K562 (cell line): ENCODE data around the gene NUP62. TPM values are rescaled to one million over a fixed set of nuclear protein-coding genes. Genes with fewer than 3 reads are reported as not detected.
A peak's percentile ranks its signal among the peaks of the same experiment; 100 is the strongest.

Source experiments
- AFF1 ChIP-seq, 2 experiments: fragments of 450-650 bp; IDR thresholded peaks; 2 replicates each; pipeline ENCODE4 v1.6.1; 2018; ENCODE audit warnings: mild to moderate bottlenecking in 2 of 2, low read depth in 1 of 2; ENCODE audit not compliant: partially characterized antibody in 2 of 2
- BRD9 ChIP-seq: fragments of 450-650 bp; IDR thresholded peaks from 2 replicates; pipeline ENCODE4 v1.6.1; 2018; ENCODE audit warnings: low read depth; ENCODE audit not compliant: partially characterized antibody
- ELK1 ChIP-seq: sonication (generic); formaldehyde crosslinking; IDR thresholded peaks from 2 replicates; pipeline ENCODE4 v1.8.1; 2022; ENCODE audit warnings: missing genetic modification reagents
- POLR2AphosphoS2 ChIP-seq: IDR thresholded peaks from 2 replicates; pipeline ENCODE4 v1.6.1; 2012; ENCODE audit warnings: low read length, improper control_type of control experiment
- PTBP1 ChIP-seq: fragments of 200-400 bp; formaldehyde crosslinking; IDR thresholded peaks from 2 replicates; pipeline ENCODE4 v1.6.1; 2017; ENCODE audit warnings: low read depth, low read length
- RAD51 ChIP-seq: fragments of 450-650 bp; IDR thresholded peaks from 2 replicates; pipeline ENCODE4 v1.7.1; 2016; ENCODE audit warnings: low read depth, mild to moderate bottlenecking, borderline replicate concordance
- SIX5 ChIP-seq, 2 experiments: IDR thresholded peaks; 2 replicates each; pipeline ENCODE4 v1.6.1; 2011; ENCODE audit warnings: low read length in 2 of 2, borderline replicate concordance in 1 of 2, low read depth in 1 of 2, mild to moderate bottlenecking in 1 of 2, moderate library complexity in 1 of 2; ENCODE audit not compliant: insufficient read depth in 1 of 2
- SMAD3 ChIP-seq: fragments of 450-650 bp; formaldehyde crosslinking; conservative IDR thresholded peaks from 2 replicates; pipeline ENCODE4 v1.4.0; 2020; ENCODE audit warnings: mild to moderate bottlenecking
- SMARCA4 ChIP-seq: fragments of 450-650 bp; IDR thresholded peaks from 2 replicates; pipeline ENCODE4 v1.6.1; 2016
- SOX6 ChIP-seq: fragments of 450-650 bp; IDR thresholded peaks from 2 replicates; pipeline ENCODE4 v1.6.1; 2014; ENCODE audit warnings: mild to moderate bottlenecking
- STAG1 ChIP-seq: sonication (generic); formaldehyde crosslinking; IDR thresholded peaks from 2 replicates; pipeline ENCODE4 v1.5.0; 2020; ENCODE audit warnings: missing genetic modification reagents, borderline replicate concordance
- ZBTB33 ChIP-seq: sonication (generic); formaldehyde crosslinking; IDR thresholded peaks from 2 replicates; pipeline ENCODE4 v1.8.1; 2023; ENCODE audit warnings: mild to moderate bottlenecking, missing genetic modification reagents
- ZBTB7A ChIP-seq: IDR thresholded peaks from 2 replicates; pipeline ENCODE4 v1.6.1; 2011; ENCODE audit warnings: low read depth, mild to moderate bottlenecking, low read length, moderate library complexity, borderline replicate concordance; ENCODE audit not compliant: control insufficient read depth
- ZNF212 ChIP-seq: fragments of 450-650 bp; formaldehyde crosslinking; IDR thresholded peaks from 2 replicates; pipeline ENCODE4 v1.4.0; 2020; ENCODE audit warnings: mild to moderate bottlenecking
- ZNF239 ChIP-seq: fragments of 250-450 bp; sonication (Bioruptor Pico); IDR thresholded peaks from 2 replicates; pipeline ENCODE4 v1.4.0; 2020; ENCODE audit warnings: mild to moderate bottlenecking
- ZNF253 ChIP-seq: fragments of 250-450 bp; sonication (Bioruptor Pico); conservative IDR thresholded peaks from 2 replicates; pipeline ENCODE4 v1.6.1; 2021; ENCODE audit warnings: mild to moderate bottlenecking
- ZNF408 ChIP-seq: fragments of 250-450 bp; sonication (Bioruptor Pico); IDR thresholded peaks from 2 replicates; pipeline ENCODE4 v1.4.0; 2020; ENCODE audit warnings: low read depth, mild to moderate bottlenecking, moderate library complexity
- ZNF551 ChIP-seq: fragments of 250-450 bp; sonication (Bioruptor Pico); IDR thresholded peaks from 2 replicates; pipeline ENCODE4 v1.5.0; 2021; ENCODE audit warnings: mild to moderate bottlenecking, moderate library complexity
- ZNF57 ChIP-seq: fragments of 450-650 bp; formaldehyde crosslinking; IDR thresholded peaks from 2 replicates; pipeline ENCODE4 v1.4.0; 2020; ENCODE audit warnings: mild to moderate bottlenecking, moderate library complexity
- ZNF584 ChIP-seq: fragments of 200-800 bp; sonication (Bioruptor generic); IDR thresholded peaks from 2 replicates; pipeline ENCODE4 v1.6.1; 2016; ENCODE audit warnings: low read depth, mild to moderate bottlenecking, missing genetic modification characterization, missing compliant biosample characterization
- ZNF764 ChIP-seq: fragments of 250-450 bp; sonication (Bioruptor Pico); IDR thresholded peaks from 2 replicates; pipeline ENCODE4 v1.4.0; 2020; ENCODE audit warnings: low read depth, mild to moderate bottlenecking, moderate library complexity
- polyA plus RNA-seq, 8 experiments: library from polyadenylated mRNA; depleted of rRNA in 4 of 8; stranded (reverse) in 5 of 8; unstranded in 3 of 8; fragments of >200 nt; fragmentation: Nextera tagmentation in 2 of 8; fragmentation: Illumina TruSeq in 1 of 8; extraction: Ambion mirVana in 2 of 8; extraction: Trizol in 1 of 8; gene quantifications; 2 replicates each; pipeline versions ENCODE4 v1.2.1 to v1.2.3, GENCODE V29; 2011 to 2014; ENCODE audit warnings: inconsistent platforms in 1 of 8, missing spikeins in 1 of 8
- total RNA-seq, 7 experiments: library from RNA; depleted of rRNA in 6 of 7; stranded (reverse); fragments of >200 nt in 6 of 7; fragmentation: Illumina TruSeq in 2 of 7; extraction: Trizol in 2 of 7; gene quantifications; 2 replicates each; pipeline versions ENCODE4 v1.2.1 to v1.2.3, GENCODE V29; 2011 to 2021; ENCODE audit warnings: low replicate concordance in 1 of 7

NUP62 gene
- total and polyA plus RNA-seq, 9 of the 15 experiments (the other 6 are each of a cell fraction or from before 2014, with no cell fraction given): 16.9 to 109 (median 66.0) TPM

GRCh38 chr19:49877020-49877878 lies 52.1 kb downstream of the NUP62 start, which contains the start of the genes AKT1S1 and TBC1D17 (continued):
- TF ChIP-seq AFF1 (IDR thresholded peaks at IDR 0.05; ENCODE audit: low read depth in 1 of 2, partially characterized antibody in 2 of 2) (peak in 1 of 2 experiments; percentile 10), POLR2AphosphoS2 (peak; percentile 46; the same call in 1 of the 2 replicates), ZNF764 (CRISPR knock-in tag) (no peak), ZNF584 (peak; percentile 93), ZNF212 (CRISPR knock-in tag) (no peak), PTBP1 (0 out of 2 replicates have a peak, but pooled peaks have one; percentile 18), ELK1 (CRISPR knock-in tag) (no peak), SMARCA4 (0 out of 2 replicates have a peak, but pooled peaks have one; percentile 13), ZNF239 (CRISPR knock-in tag) (no peak), ZNF551 (CRISPR knock-in tag) (no peak), BRD9 (peak; percentile 89), ZNF253 (CRISPR knock-in tag) (no peak), STAG1 (CRISPR knock-in tag) (no peak), SIX5 (IDR thresholded peaks at IDR 0.05; ENCODE audit: borderline replicate concordance in 1 of 2, insufficient read depth in 1 of 2, low read depth in 1 of 2, low read length in 2 of 2) (peak; percentile 18 to 45), ZNF57 (CRISPR knock-in tag) (no peak), ZBTB7A (no peak; the same call in 1 of the 2 replicates), SOX6 (peak; percentile 26; the same call in 1 of the 2 replicates), SMAD3 (0 out of 2 replicates have a peak, but pooled peaks have one; percentile 45), RAD51 (peak; percentile 98), ZNF408 (CRISPR knock-in tag) (no peak), ZBTB33 (CRISPR knock-in tag) (0 out of 2 replicates have a peak, but pooled peaks have one; percentile 8)
